Left ventricle myocardium inferior (tissue), 1 donor: ENCODE results near the gene AFAP1L2. TPM values are rescaled to one million over a fixed set of nuclear protein-coding genes. Genes with fewer than 3 reads are reported as not detected.

Experiments
- DNase-seq: peaks from one replicate; pipeline ENCODE4 v3.0.0-alpha.2; 2020
- H3K27ac ChIP-seq: fragments of 200-600 bp; replicated peaks from 2 replicates; pipeline ENCODE4 v1.8.0; 2021
- H3K27me3 ChIP-seq: fragments of 200-600 bp; 2 replicates; pipeline ENCODE4 v1.8.0; 2021; ENCODE audit warnings: low read depth
- H3K36me3 ChIP-seq: fragments of 200-600 bp; 2 replicates; pipeline ENCODE4 v1.8.0; 2021
- H3K4me1 ChIP-seq: fragments of 200-600 bp; 2 replicates; pipeline ENCODE4 v1.8.0; 2021
- H3K4me3 ChIP-seq: fragments of 200-600 bp; 2 replicates; pipeline ENCODE4 v1.8.0; 2021; ENCODE audit warnings: mild to moderate bottlenecking, moderate library complexity
- H3K9me3 ChIP-seq: fragments of 200-600 bp; replicated peaks from 2 replicates; pipeline ENCODE4 v1.8.0; 2021
- intact Hi-C: fragments of 100-400 bp; cut with micrococcal nuclease; formaldehyde crosslinking; loops from one replicate; pipeline ENCODE4 v1.11.0; 2022
- total RNA-seq: library from RNA; stranded (reverse); fragmentation: NEBNext Ultra II Directional; extraction: Animal tissue kit (Norgen Biotek cat#: 25700); gene quantifications from one replicate; pipeline ENCODE4 v1.2.1, GENCODE V29; 2021
- TF ChIP-seq, protein P1 (sequence below): fragments of 200-600 bp; IDR thresholded peaks from 2 replicates; pipeline ENCODE4 v1.8.0; 2021; ENCODE audit warnings: antibody characterized with exemption, mild to moderate bottlenecking, borderline replicate concordance
- donor health status: DM: no; HTN: yes; CAD: no; lungs with severe emphysema.

AFAP1L2 gene
- total RNA-seq, 1 donor from 2014 or later = 7.0 TPM

DNA sequence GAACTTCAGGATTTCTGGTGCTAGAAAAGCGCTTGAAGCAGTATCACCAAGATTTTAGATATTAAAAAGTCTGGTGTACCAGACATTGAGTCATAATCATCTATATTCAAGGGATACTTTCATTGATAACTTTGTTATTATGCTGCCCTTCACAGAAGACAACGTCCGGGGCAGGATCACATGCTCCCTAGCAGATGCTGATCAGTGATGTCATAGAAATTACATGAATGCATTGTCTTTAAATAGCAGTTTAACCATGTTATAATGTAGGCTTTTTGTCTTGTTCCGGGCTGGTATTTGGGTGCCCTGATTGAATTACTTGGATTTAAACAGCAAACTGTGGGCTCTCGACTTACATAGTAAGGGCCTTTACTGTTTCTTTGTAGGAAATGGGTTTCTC lies 111.2 kb downstream of the AFAP1L2 start:
- no peak for DNase-seq
- Histone ChIP-seq H3K27ac (no peak overlapping the region), H3K9me3 (peaks cover 20% of the 10 kb centered on the region), H3K4me1 (peaks cover 20% of the 10 kb centered on the region), H3K27me3 (no peaks in the 10 kb centered on the region), H3K4me3 (no peak overlapping the region), H3K36me3 (peaks cover 29% of the 10 kb centered on the region)
- intact Hi-C loops = no loop called here
- TF ChIP-seq, protein P1, sequence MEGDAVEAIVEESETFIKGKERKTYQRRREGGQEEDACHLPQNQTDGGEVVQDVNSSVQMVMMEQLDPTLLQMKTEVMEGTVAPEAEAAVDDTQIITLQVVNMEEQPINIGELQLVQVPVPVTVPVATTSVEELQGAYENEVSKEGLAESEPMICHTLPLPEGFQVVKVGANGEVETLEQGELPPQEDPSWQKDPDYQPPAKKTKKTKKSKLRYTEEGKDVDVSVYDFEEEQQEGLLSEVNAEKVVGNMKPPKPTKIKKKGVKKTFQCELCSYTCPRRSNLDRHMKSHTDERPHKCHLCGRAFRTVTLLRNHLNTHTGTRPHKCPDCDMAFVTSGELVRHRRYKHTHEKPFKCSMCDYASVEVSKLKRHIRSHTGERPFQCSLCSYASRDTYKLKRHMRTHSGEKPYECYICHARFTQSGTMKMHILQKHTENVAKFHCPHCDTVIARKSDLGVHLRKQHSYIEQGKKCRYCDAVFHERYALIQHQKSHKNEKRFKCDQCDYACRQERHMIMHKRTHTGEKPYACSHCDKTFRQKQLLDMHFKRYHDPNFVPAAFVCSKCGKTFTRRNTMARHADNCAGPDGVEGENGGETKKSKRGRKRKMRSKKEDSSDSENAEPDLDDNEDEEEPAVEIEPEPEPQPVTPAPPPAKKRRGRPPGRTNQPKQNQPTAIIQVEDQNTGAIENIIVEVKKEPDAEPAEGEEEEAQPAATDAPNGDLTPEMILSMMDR = no peak

DNA sequence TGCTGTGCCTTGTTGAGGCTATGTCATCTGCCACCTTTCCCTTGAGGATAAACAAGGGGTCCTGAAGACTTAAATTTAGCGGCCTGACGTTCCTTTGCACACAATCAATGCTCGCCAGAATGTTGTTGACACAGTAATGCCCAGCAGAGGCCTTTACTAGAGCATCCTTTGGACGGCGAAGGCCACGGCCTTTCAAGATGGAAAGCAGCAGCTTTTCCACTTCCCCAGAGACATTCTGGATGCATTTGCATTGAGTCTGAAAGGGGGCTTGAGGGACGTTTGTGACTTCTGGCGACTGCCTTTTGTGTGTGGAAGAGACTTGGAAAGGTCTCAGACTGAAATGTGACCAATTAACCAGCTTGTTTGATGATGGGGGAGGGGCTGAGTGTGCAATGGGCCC lies 112.8 kb downstream of the AFAP1L2 start:
- H3K36me3 ChIP-seq = peaks cover 18% of the 10 kb centered on the region
- no peak overlapping the region for H3K27ac ChIP-seq
- peaks cover 20% of the 10 kb centered on the region for H3K4me1 ChIP-seq
- DNase-seq = no peak
- H3K27me3 ChIP-seq = no peaks in the 10 kb centered on the region
- intact Hi-C loops = no loop called here
- TF ChIP-seq, protein P1 = no peak
- no peak overlapping the region for H3K4me3 ChIP-seq
- peaks cover 17% of the 10 kb centered on the region for H3K9me3 ChIP-seq

DNA sequence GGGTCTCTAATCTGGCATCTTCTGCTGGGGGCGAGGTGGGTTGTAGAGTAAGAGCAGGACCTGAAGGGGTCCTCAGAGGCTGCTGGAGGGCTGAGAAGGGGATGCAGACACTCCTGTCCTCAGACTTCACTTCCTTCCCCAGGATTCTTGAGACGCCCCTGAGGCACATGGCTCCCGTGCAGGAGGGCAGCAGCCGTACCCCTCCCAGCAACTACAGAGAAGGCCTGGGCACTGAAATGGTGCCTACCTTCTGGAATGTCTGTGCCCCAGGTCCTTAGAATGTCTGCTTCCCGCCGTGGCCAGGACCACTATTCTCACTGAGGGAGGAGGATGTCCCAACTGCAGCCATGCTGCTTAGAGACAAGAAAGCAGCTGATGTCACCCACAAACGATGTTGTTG lies 113.2 kb downstream of the AFAP1L2 start:
- DNase-seq = no peak
- H3K4me3 ChIP-seq = no peak overlapping the region
- H3K27ac ChIP-seq = no peak overlapping the region
- H3K27me3 ChIP-seq = no peaks in the 10 kb centered on the region
- H3K36me3 ChIP-seq = peaks cover 13% of the 10 kb centered on the region
- peaks cover 20% of the 10 kb centered on the region for H3K4me1 ChIP-seq
- H3K9me3 ChIP-seq = peaks cover 12% of the 10 kb centered on the region
- TF ChIP-seq, protein P1 = no peak
- intact Hi-C loops = no loop called here

DNA sequence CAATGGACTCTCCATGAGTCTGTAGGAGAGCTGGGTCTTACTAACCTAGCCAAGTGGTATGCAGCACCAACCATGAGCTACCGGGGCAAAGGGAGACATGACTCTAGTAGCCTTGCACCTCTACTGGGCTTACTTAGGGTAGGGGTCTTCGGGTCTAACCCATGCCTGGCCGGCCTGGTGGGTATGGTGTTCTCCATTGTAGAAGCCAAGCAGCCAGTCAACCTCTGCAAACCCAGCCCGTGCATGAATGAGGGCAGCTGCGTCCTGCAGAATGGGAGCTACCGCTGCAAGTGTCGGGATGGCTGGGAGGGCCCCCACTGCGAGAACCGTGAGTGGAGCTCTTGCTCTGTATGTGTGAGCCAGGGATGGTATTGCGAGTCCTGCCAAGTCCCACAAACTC lies 114.3 kb downstream of the AFAP1L2 start:
- Histone ChIP-seq H3K9me3 (peaks cover 2% of the 10 kb centered on the region), H3K36me3 (peaks cover 3% of the 10 kb centered on the region), H3K27ac (no peak overlapping the region), H3K4me1 (peaks cover 20% of the 10 kb centered on the region), H3K27me3 (no peaks in the 10 kb centered on the region), H3K4me3 (no peak overlapping the region)
- DNase-seq = no peak
- TF ChIP-seq, protein P1 = no peak
- intact Hi-C loops = no loop called here

DNA sequence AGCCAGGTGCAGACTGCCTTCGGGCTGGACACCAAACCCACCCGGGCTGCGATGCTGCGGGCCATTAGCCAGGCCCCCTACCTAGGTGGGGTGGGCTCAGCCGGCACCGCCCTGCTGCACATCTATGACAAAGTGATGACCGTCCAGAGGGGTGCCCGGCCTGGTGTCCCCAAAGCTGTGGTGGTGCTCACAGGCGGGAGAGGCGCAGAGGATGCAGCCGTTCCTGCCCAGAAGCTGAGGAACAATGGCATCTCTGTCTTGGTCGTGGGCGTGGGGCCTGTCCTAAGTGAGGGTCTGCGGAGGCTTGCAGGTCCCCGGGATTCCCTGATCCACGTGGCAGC lies 115.2 kb downstream of the AFAP1L2 start:
- no peak for DNase-seq
- Histone ChIP-seq H3K9me3 (no peaks in the 10 kb centered on the region), H3K4me3 (no peak overlapping the region), H3K27me3 (no peaks in the 10 kb centered on the region), H3K36me3 (no peaks in the 10 kb centered on the region), H3K27ac (peak overlapping the region; percentile 12), H3K4me1 (peaks cover 30% of the 10 kb centered on the region)
- intact Hi-C loops = no loop called here
- TF ChIP-seq, protein P1 = no peak
